Measurements from ENCODE around the gene NR0B1. TPM values are rescaled to one million over a fixed set of nuclear protein-coding genes. Genes with fewer than 3 reads are reported as not detected.

NR0B1 gene
- total and polyA plus RNA-seq, 2 of the 4 experiments (the other 2 are of a cell fraction): not detected

GRCh38 chrX:30262763-30263162 lies 46.4 kb downstream of the NR0B1 start:
- H4K5ac ChIP-seq (ENCODE audit: low read depth, low read length): no peak overlapping the region
- H4K8ac ChIP-seq (ENCODE audit: low read depth in 2 of 2, low read length in 2 of 2): no peak overlapping the region
- no peak overlapping the region for H2BK15ac ChIP-seq (ENCODE audit: low read depth, low read length)
- no TSS peak for BruUV-seq (replicated peaks)
- no peak overlapping the region for H3K9ac ChIP-seq (ENCODE audit: low read depth, low read length)
- no peak for DNase-seq
- H3K9me3 ChIP-seq (ENCODE audit: control insufficient read depth, insufficient read depth, low read length): no peaks in the 10 kb centered on the region
- no peak overlapping the region for H3K14ac ChIP-seq (replicated peaks; ENCODE audit: low read depth, low read length)
- peaks cover 3% of the 10 kb centered on the region for H3K27me3 ChIP-seq (ENCODE audit: control insufficient read depth, insufficient read depth, low read length)
- no peak overlapping the region for H4K91ac ChIP-seq (ENCODE audit: insufficient read depth, low read depth, low read length)
- no peak overlapping the region for H3K4me2 ChIP-seq (ENCODE audit: low read depth, low read length)
- H4K20me1 ChIP-seq (ENCODE audit: insufficient read depth, low read length): no peaks in the 10 kb centered on the region
- H3K4ac ChIP-seq (ENCODE audit: low read depth, low read length): no peak overlapping the region
- intact Hi-C loops (cut with micrococcal nuclease) (no loop called here), dilution Hi-C loops (cut with HindIII; ENCODE audit: low sequenced_read_pairs, unreplicated experiment) (no loop called here), in situ Hi-C loops (cut with MboI; ENCODE audit: low sequenced_read_pairs) (no loop called here)
- H2AFZ ChIP-seq (replicated peaks; ENCODE audit: low read length, poor library complexity): no peak overlapping the region
- H3K9me1 ChIP-seq (ENCODE audit: insufficient read depth, low read length): no peaks in the 10 kb centered on the region
- no peaks in the 10 kb centered on the region for H3K4me1 ChIP-seq (ENCODE audit: control insufficient read depth, insufficient read depth, low read length)
- WGBS, 2 experiments (ENCODE audit: extremely low coverage in 2 of 2, insufficient read length in 1 of 2): no CpG with 5 or more reads among the region's 1 CpG
- no peak overlapping the region for H2BK5ac ChIP-seq (ENCODE audit: low read depth, low read length, poor library complexity, severe bottlenecking)
- no peak overlapping the region for H2AK5ac ChIP-seq (ENCODE audit: low read depth, low read length)
- H3K36me3 ChIP-seq (ENCODE audit: control insufficient read depth, insufficient read depth, low read length): no peaks in the 10 kb centered on the region
- no peak overlapping the region for H2AK9ac ChIP-seq (replicated peaks; ENCODE audit: low read depth, low read length, poor library complexity)
- no peaks in the 10 kb centered on the region for H3K79me1 ChIP-seq (ENCODE audit: low read depth in 1 of 2, low read length in 2 of 2)
- ChIA-PET CTCF (no interaction called here), POLR2A (ENCODE audit: unreplicated experiment) (no interaction called here)
- H3K27ac ChIP-seq (ENCODE audit: insufficient read depth, low read length): no peak overlapping the region
- no peak overlapping the region for H2BK120ac ChIP-seq (ENCODE audit: low read depth, low read length)
- no peak overlapping the region for H3K23ac ChIP-seq (ENCODE audit: low read depth, low read length)
- ATAC-seq (ENCODE audit: low read depth): no peak
- no peak overlapping the region for H3K18ac ChIP-seq (ENCODE audit: low read depth, low read length)
- no peak overlapping the region for H3K4me3 ChIP-seq (ENCODE audit: insufficient read depth, low read depth, low read length)
- H2BK20ac ChIP-seq (ENCODE audit: low read depth, low read length): no peak overlapping the region
- H3K56ac ChIP-seq (ENCODE audit: extremely low read depth, insufficient read depth, low read length): no peak overlapping the region
- no peak for TF ChIP-seq RFX5 (IDR thresholded peaks at IDR 0.05; ENCODE audit: low read depth, low read length)
- TF ChIP-seq MAFK (IDR thresholded peaks at IDR 0.05; ENCODE audit: low read depth, low read length): no peak
- no peak for TF ChIP-seq CEBPB (IDR thresholded peaks at IDR 0.05; ENCODE audit: low read depth, low read length)
- no peak for TF ChIP-seq POLR2A (IDR thresholded peaks at IDR 0.05; ENCODE audit: low read depth, low read length)
- TF ChIP-seq USF2 (IDR thresholded peaks at IDR 0.05; ENCODE audit: low read depth, low read length): no peak
- no peak for TF ChIP-seq CHD1 (IDR thresholded peaks at IDR 0.05; ENCODE audit: low read depth, low read length)
- TF ChIP-seq RCOR1 (IDR thresholded peaks at IDR 0.05; ENCODE audit: insufficient replicate concordance, low read length): no peak
- TF ChIP-seq FOS (IDR thresholded peaks at IDR 0.05; ENCODE audit: low read depth, low read length): no peak
- TF ChIP-seq MAZ (IDR thresholded peaks at IDR 0.05; ENCODE audit: borderline replicate concordance, low read depth, low read length): no peak
- no peak for TF ChIP-seq CTCF (conservative IDR thresholded peaks at IDR 0.05; ENCODE audit: low read depth, low read length)
- TF ChIP-seq ELK1 (IDR thresholded peaks at IDR 0.05; ENCODE audit: borderline replicate concordance, low read depth, low read length): no peak
- no peak for TF ChIP-seq BHLHE40 (IDR thresholded peaks at IDR 0.05; ENCODE audit: low read depth, low read length)
- no peak for TF ChIP-seq MXI1 (IDR thresholded peaks at IDR 0.05; ENCODE audit: borderline replicate concordance, low read depth, low read length)
- TF ChIP-seq NFE2L2 (IDR thresholded peaks at IDR 0.05; ENCODE audit: low read depth, low read length): no peak
- no peak for TF ChIP-seq RAD21 (IDR thresholded peaks at IDR 0.05; ENCODE audit: low read length)
- no peak for TF ChIP-seq SMC3 (IDR thresholded peaks at IDR 0.05; ENCODE audit: low read depth, low read length)
